ENCODE measurements around the gene FER. TPM values are rescaled to one million over a fixed set of nuclear protein-coding genes. Genes with fewer than 3 reads are reported as not detected.
"Not testable (repeated sequence)": the region's sequence is repeated elsewhere in the genome, so short reads cannot be mapped to it uniquely, and the experiment has no call there.

Gene FER
- 10 to 100 TPM; 52.6 to 62.2 TPM for total RNA-seq
- long read RNA-seq, donor 1, partial matches to known transcripts = 0 of 18 reads
- long read RNA-seq, donor 1, other reads (novel, unspliced or antisense) = 18 of 18 reads
- long read RNA-seq, donor 2, partial matches to known transcripts = 4 of 15 reads
- long read RNA-seq, donor 2, other reads (novel, unspliced or antisense) = 11 of 15 reads

GRCh38 chr5:108747774-108748400 is at the start of gene FER:
TSS of gene FER (plus strand) at chr5:108747897. CDS start at chr5:108798183, 50,286 bp downstream.
- DNase-seq (ENCODE audit: low spot score) = no peak
- intact Hi-C loops (cut with DNase I) = loop anchor here (5.0 to 10.0 kb wide), 2 partner anchors 599 to 677 kb away; no protein-coding TSS in a partner anchor

- intact Hi-C loops (cut with DNase I); DNase-seq (ENCODE audit: low spot score): not testable (repeated sequence)
These were observed 47.3 kb upstream of the FER start for GRCh38 chr5:108700388-108700787.

DNA sequence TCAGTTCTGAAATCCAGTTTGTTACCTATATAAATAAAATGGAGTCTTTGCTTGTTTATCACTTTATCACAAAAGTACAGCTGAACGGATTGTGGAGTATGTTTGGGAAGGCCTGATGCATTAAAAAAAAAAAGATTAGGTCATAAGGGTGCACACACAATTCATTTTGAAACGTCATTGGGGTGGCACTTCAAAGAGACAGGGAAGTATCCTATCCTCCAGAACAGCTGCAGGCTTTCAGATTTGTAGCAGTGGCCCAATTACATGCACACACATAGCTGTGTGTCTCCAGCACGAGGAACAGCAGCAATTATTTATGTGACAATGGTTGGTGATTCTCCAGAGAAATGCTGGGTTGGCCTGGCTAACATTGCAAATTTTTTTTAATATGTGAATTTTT is 46.8 kb upstream of the FER start:
- DNase-seq (ENCODE audit: low spot score) = no peak
- intact Hi-C loops (cut with DNase I) = no loop called here

GRCh38 chr5:108702546-108702945 is 45.2 kb upstream of the FER start:
- intact Hi-C loops (cut with DNase I) = no loop called here
- DNase-seq (ENCODE audit: low spot score) = no peak

GRCh38 chr5:108703313-108703712 is 44.4 kb upstream of the FER start:
- no peak for DNase-seq (ENCODE audit: low spot score)
- intact Hi-C loops (cut with DNase I) = no loop called here

- no peak for DNase-seq (ENCODE audit: low spot score)
- intact Hi-C loops (cut with DNase I) = no loop called here
These were observed 40.6 kb upstream of the FER start for GRCh38 chr5:108707141-108707540.

- DNase-seq (ENCODE audit: low spot score) = no peak
- intact Hi-C loops (cut with DNase I) = no loop called here
These were observed 35.8 kb upstream of the FER start for GRCh38 chr5:108711898-108712297.

DNA sequence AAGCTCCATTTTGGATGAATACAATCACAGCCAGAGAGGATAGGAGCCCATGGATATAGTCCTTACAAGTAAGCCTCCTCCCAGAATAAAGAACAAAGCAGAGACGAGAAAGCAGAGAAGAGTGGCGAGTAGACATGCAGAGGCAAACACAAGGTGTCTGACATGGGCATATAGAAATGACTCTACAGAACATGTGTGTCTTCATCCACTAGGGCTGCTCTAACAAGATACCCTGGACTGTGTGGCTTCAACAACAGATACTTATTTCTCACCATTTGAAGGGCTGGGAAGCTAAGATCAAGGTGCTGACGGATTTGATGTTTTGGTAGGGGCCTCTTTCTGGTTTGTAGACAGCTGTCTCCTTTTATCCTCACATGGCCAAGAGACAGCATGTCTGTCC is 32.3 kb upstream of the FER start:
- intact Hi-C loops (cut with DNase I) = no loop called here
- DNase-seq (ENCODE audit: low spot score) = no peak

DNA sequence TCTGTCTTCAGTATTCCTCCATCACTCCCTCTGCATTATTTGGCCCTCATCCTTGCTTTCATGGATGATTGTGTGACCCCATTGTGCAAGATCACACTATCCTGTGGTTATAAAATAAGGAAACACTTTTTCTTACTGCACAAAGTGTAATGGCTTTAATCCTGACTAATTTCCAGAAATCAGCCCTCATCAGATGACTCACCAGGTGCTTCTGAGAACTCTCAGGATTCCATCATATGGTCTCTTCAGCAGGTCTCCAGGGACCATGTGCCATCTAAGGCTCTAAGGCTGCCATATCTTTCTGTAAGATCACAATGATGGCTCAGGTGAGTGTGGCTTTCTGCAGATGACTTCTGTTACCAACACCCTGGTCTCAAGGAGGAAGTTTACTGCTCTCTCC is 27.3 kb upstream of the FER start:
- intact Hi-C loops (cut with DNase I) = no loop called here
- no peak for DNase-seq (ENCODE audit: low spot score)

- intact Hi-C loops (cut with DNase I) = loop anchor here in 1 of 2 donors (5.0 kb wide), 1 partner anchor 39 kb away; no protein-coding TSS in a partner anchor
- DNase-seq (ENCODE audit: low spot score) = no peak
These were observed 21.1 kb upstream of the FER start for GRCh38 chr5:108726446-108727235.

DNA sequence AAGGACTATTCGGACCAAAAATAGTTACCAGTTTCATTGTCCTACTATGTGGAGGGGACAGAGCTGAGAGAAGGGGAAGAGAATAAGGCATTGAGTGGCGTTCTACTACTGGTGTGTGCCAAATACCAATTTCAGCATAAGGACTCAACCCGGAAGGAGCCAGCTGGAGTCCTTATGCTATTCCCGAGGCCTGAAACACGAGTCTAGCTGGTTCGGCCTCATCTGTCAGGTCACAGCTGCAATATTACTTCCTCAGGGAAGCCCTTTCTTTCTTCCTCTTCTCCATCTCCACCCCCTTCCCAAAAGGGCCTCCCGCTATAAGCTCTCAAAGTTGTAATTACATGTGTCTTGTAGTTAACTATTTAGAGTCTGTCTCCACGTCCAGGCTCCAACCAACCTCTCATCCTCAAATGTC is 20.5 kb upstream of the FER start:
- no peak for DNase-seq (ENCODE audit: low spot score)
- intact Hi-C loops (cut with DNase I) = loop anchor here in 1 of 2 donors (5.0 kb wide), 1 partner anchor 40 kb away; no protein-coding TSS in a partner anchor

DNA sequence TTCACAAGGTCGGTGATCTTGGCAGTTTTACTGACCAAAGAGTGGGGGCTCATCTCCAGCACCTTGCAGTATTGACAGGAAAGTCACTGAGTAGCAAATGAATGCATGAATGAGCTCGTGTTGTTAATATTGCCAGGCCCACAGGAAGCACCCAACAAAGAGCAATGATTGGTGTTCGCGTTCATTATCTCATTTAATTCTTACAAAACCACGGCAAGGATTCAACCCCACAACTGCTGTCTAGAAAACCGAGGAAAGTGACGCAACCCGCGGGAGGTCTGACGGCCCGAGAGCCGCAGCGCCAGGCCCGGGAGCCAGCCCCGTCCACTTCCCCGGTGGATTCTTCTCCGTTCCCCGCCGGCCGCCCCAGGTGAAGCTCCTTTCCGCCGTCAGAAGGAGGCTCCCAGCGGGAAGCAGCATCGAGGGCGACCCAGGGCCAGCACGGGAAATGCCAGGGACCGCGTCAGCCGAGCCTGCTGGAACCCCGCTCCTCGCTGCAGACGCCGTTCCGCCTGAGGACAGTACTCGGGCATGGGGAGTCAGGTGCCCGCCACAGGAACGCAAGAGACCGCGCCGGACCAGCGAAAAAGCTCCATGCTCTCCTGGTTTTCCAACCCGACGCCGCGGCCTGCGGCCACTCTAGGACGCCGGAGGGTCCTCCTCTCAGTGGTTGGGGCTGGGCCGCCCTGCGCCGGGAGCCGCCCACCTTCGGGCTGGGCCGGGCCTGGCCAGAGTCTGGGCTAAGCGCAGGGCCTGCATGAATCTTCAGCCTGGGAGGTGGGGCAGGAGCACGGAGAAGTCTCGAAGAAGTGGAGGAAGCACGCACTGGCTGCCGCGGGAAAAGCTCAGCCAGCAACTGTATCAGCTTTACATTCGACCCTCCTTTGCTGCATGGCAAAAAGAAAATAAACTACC is 19.8 kb upstream of the FER start:
- intact Hi-C loops (cut with DNase I) = loop anchor here in 1 of 2 donors (5.0 kb wide), 1 partner anchor 41 kb away; no protein-coding TSS in a partner anchor
- DNase-seq (ENCODE audit: low spot score) = peak; percentile 97

DNA sequence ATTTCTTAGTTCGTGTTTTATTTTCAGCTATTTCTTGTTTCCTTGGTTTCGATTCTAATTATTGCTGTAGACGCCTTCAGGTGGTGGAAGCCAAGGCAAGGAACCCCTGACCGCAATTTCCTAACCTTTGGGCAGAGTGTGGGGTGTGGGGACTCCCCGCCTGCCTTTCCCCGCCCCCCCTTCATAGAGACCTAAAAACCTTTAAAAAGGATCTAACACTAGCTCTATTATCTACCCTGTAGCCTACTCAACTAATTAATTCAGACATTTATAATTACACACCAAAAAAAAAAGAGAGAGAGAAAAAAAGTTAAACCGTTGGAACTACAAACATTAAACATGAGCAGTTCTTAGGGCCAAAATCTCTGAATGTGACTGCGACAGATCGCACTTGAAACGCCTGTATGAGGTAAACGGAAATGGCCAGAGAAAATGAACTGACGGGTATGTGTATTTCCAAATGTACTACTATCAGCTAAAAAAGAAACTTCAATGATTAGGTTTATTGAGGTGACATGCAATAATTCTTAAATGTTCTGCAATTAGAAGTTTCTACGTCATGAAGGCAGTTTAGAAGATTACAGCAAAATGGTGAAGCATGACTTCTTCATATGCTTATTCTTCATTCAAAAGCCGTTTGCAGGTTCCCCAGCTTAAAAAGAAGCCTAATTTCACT is 19.0 kb upstream of the FER start:
- DNase-seq (ENCODE audit: low spot score) = no peak
- intact Hi-C loops (cut with DNase I) = loop anchor here in 1 of 2 donors (5.0 kb wide), 1 partner anchor 41 kb away; no protein-coding TSS in a partner anchor

DNA sequence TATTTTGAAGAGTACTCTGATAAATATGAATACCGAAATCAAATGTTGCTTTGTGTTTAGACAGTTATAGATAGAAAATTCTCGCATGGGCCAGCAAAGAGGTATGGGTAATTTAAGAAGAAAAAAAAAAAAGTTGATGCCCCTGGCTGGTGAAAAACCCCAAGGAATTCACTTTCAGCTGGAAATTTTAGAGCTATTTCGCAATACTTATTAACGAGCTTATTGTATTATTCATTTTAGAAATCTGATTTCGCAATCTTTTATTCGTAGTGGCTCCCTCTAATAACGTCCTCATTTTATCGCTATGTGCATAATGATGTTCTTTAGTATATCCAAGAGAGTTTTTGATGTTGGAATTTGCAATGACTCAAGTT is 18.5 kb upstream of the FER start:
- DNase-seq (ENCODE audit: low spot score) = no peak
- intact Hi-C loops (cut with DNase I) = loop anchor here in 1 of 2 donors (5.0 kb wide), 1 partner anchor 42 kb away; no protein-coding TSS in a partner anchor

- no peak for DNase-seq (ENCODE audit: low spot score)
- intact Hi-C loops (cut with DNase I) = no loop called here
These were observed 16.9 kb upstream of the FER start for GRCh38 chr5:108730617-108731340.

DNA sequence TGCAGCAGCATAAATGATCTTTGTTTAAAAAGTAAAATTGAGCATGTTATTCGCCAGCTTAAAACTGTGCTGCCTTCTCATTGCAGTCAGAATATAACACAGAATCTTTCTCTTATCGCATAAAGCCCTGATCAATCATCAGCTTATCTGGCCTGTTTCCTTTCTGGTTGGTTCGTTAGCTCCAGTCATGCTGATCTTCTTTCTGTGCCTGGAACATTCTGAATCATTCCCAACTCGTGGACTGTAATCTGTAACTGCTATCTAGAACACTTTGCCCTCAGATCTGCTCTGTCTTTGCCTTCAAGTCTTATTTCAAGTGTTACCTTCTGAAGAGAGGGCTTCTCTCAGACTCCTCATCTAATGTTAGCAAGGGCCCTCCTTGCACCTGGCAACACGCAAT is 11.9 kb upstream of the FER start:
- intact Hi-C loops (cut with DNase I) = no loop called here
- DNase-seq (ENCODE audit: low spot score) = no peak

GRCh38 chr5:108736855-108737254 is 10.8 kb upstream of the FER start:
- intact Hi-C loops (cut with DNase I) = no loop called here
- DNase-seq (ENCODE audit: low spot score) = no peak

- intact Hi-C loops (cut with DNase I) = no loop called here
- no peak for DNase-seq (ENCODE audit: low spot score)
These were observed 8.3 kb upstream of the FER start for GRCh38 chr5:108739376-108739775.
